Sigmoid colon (tissue), 4 donors: ENCODE data around the gene C14orf180.

Experiments used
- CTCF ChIP-seq, 4 experiments: fragments of 450-650 bp in 3 of 4; fragments of 200-600 bp in 1 of 4; IDR thresholded peaks; one replicate each; pipeline ENCODE4 v1.5.1; 2016 to 2019; ENCODE audit warnings: antibody characterized with exemption in 4 of 4, mild to moderate bottlenecking in 3 of 4, moderate library complexity in 2 of 4
- POLR2AphosphoS5 ChIP-seq, 4 donors: sonication (generic); formaldehyde crosslinking; IDR thresholded peaks; one replicate each; pipeline ENCODE4 v1.6.1; 2017; ENCODE audit warnings: antibody characterized with exemption in 4 of 4

- TF ChIP-seq CTCF (IDR thresholded peaks at IDR 0.05): no peak
- no peak for TF ChIP-seq POLR2AphosphoS5 (IDR thresholded peaks at IDR 0.05)
These were observed 1.7 kb upstream of the C14orf180 start for GRCh38 chr14:104577847-104578301.
